GM18498 (cell line): Measurements from ENCODE around the gene C6orf136.

Experiments
- ATAC-seq: cut with Tn5 transposase; IDR thresholded peaks from one replicate; pipeline ENCODE4 v1.9.1; 2021; ENCODE audit warnings: mild to moderate bottlenecking, moderate library complexity; ENCODE audit not compliant: unreplicated experiment

C6orf136 gene

DNA sequence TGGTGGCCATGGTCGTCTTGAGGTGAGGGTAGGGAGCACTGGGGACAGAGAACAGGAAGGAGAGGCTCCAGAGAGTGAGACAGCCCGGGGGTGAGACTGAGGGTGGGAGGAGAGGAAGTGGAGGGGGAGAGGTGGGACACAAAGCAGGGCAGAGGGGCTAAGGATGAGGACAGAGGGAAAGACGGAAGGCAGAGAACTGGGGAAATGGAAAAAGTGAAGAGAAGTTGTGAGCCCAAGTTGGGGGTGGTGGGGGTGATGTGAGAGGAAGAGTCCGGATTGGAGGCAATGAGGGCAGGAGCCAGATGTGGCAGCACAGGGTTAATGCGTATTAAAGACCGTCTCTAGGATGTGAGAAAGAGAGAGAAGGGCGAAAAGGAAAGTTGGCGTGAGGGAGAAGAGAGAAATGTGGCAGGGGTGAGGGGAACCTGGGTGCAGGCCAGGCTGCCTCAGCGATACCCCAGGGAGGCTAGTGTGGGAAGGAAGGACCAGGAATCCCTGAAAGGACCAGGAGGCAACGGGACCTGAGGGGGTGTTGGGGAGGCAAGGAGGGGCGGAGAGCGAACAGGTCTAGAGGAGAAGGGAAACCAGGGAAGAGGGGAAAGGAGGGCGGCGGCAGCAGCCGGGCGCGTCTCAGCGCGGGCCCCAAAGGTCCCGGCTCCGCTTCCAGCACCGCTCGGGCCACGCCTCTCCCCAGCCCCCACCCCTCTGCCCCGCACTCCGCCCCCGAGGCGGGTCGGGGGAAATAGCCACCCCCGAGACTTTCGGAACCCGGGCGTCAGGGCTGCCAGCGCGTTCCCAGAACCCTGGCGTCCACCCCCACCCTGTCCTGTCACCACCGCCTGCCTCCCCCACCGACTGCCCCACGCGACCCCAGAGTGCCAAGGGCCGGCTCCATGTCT, 39.3 kb downstream of the C6orf136 start, which contains the start of gene PPP1R18:
TSS of gene PPP1R18 (minus strand) at position 637 of the 899 bp plus-strand sequence. CDS start at position 10, 627 bp downstream.
- ATAC-seq, result peak; percentile 27

DNA sequence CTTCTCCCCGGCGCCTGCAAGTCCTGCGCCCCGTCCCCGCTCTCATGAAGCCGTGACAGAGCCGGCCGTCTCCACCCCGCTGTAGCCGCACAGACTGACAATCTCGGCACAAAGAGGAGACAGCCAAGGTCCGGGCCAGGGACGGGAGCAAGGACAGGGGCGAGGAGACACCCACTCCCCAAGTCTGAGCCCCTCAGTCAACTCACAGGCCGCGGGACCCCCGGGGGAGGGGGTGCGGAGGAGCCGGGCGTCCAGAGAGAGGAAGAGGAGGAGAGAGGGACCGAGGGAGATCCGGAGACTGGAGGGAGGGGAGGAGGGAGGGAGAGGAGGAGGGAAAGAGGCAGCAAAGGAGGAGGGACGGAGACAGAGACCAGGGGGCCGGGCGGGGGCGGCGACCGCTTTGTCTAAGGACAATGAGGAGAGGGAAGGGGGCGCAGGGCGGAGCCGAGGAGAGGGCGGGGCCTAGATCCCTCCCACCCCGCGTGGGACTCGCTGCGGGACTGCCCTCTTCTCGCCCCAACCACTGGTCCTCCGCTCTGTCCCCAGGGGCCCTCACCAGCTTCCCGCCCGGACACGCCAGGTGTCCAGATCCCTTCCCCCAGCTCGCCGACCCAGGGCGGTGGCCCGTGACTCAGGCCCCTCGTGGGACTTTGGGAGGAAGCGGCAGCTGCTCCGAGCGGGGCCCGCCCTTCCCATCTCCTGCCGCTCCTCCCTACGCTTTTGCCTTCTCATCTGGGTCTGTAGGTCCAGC, 40.1 kb downstream of the C6orf136 start:
- ATAC-seq, result peak; percentile 47

DNA sequence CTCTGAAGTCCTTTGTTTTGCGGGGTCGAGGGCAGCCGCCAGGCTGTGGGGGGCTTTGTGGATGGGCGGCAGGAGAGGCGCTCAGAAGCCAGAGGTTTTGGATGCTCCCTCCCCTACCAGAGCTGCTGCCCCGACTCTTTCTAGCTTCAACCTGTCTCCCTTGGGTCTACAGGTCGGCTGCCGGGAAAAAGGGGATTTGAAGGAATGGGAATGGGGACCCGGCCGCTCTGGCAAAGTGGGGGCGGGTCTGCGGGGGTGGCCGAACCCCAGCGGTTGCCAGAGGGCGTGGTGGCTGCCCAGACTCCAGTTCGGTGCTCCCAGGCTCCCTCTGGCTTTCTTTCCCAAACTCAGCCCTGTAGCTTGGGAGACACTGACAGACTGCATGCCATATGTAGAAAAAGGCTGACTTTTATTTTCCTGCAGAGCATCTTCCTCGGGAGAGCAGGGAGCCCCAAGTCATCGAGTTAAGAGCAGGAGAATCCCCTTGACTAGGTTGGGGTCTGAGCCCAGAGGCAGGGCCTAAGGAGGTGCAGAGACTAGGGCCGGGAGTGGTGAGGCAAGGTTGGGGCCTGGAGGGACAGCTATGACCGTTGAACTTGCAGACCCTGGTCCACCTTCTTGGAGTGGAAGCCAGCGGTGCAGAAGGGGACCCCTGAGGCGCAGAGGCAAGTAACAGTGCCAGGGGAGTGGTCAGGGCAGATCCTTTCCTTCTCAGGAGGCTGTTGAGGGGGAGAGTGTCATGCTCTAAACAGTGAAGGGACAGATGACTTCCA, 40.9 kb downstream of the C6orf136 start:
- ATAC-seq, result no peak

DNA sequence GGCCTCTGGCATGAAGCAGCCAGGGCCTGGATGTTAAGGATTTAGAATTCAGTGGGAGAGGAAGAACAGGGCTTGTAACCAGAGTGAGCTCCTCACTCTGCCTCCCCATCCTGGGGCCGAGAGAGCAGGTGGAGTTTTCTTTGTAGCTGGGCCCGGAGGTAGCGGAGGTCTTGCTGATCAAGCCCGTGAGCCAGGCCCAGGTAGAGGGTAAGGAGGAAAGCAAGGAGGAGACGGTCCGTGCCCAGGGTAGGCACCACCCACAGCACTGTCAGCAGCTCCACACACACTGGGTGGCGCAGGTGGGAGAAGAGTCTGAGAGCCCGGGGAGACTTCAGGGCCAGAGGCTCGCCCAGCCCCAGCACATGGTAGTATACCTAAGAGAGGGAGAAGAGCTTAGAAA, 41.6 kb downstream of the C6orf136 start:
- ATAC-seq, result no peak

DNA sequence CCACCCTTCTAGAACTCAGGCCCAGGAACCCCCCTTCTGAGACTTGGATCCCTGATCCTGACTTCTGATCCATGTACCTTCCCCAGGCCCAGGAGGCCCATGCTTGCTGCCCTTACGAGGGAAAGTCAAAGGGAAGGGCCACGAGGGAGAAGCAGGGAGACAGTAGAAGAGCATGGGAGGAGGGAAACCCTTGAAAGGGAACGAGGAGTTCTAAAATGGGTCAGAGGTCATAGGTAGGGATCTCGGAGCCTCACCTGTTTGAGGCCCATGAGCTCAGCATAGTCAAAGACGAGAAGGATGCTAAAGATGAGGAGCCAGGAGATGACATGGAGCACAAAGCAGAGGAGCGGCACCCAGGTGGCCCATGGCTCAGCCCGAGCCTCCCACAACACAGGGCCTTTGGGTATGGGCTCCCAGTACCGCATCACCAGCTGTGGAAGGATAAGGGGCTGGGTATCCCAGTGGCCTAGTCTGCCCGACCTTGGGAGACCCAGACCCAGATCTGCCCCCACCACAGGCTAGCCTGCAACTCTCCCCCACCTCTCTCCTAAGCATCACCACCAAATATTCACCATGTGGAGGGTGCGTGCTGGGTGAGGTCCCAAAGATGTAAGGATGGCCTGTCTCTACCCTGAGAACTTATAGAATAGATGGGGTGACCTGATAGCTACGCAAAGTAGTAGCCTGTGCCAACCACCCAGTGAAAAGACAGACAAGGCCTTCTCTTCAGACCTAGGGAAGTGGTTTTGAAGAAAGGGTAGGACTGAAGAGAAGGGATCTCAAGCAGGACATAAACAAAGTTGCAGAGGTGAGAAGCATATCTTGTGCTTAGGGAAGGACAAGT, 42.3 kb downstream of the C6orf136 start:
- no peak for ATAC-seq

DNA sequence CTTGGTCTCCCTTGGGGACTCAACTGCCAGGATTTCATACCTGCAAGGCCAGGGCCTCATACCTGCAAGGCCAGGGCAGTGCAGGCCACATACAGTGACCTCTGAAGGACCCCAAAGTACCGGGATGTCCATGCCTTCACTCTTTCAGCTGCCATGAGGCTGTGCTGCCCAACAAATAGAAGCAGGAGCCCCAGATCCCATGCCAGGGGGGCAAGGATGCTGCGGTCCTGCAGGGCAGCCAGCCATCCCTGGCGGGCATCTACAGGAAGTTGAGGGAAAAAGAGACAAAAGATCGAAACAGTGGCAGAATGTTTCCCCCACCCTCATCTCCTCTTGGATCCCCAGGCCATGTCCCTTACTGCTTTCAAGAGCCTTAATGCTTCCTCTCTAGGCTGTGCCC, 43.1 kb downstream of the C6orf136 start:
- no peak for ATAC-seq

DNA sequence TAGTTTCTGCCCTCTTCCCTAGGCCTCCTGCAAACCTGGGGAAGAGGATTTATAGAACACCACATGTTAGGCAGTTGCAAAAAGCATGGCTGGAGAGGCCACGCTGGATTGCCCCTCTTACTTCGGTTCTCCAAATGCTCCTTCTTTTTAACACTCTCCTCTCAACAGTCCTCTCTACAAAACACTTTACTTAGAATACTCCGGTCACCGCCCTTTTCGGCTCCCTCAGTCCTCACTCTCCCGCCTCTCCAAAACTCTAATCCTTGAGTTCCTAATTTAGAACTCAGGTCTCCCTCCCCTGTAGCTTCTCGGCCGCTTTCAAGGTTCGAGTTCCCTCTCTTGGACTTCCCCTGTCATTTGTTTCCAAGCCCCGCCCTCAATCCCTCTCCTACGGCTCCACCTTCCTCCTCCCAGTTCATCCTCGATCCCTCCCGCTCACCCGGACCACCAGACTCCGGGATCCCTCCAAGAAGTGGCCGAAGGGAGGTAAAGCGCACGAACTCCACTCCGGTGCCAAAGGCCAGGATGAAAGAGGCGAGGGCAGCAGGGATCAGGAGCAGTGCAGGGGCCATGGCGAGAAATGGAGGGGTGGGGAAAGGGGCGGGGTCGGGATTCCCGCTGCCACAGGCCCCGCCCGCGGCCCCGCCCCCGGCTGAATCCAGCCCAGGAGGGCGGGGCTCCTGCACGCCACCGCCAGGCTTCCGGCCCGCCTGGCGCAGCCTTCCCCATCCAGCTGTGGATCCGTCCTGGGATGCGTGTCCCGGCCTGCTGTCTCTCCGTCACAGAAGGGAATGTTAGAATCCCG, 43.7 kb downstream of the C6orf136 start, which contains the start of gene NRM:
TSS of gene NRM (minus strand) at position 582 of the 805 bp plus-strand sequence. CDS start at position 572, 10 bp downstream.
- peak; percentile 32 for ATAC-seq

DNA sequence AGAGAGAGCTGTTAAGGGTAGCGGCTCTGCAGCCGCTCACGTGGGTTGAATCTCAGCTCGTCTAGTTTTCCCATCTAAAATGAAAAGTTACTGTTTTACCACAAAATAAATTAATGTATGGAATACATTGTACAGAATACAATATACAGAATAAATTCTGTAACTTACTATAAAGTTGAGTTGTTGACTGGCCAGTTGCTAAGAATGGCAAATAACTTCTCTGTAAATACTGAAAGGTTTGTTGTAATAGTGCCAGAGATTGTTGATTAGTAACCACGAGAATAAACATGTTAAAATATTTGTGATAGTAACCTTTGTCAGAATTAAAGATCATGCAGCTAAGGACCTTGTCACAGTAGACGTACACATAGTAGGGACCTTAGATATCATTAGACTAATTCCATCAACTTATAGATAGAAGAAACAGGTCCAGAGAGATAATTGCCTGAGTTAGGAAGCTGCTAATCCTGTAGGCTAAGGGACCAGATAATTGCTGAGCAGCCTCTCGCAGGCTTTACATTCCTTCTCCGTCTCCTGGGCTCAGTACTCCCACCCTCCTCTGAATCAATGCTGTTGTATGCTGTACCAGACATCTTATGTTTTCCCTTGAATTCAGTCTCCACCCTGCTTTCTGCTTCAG, 44.4 kb downstream of the C6orf136 start:
- no peak for ATAC-seq

DNA sequence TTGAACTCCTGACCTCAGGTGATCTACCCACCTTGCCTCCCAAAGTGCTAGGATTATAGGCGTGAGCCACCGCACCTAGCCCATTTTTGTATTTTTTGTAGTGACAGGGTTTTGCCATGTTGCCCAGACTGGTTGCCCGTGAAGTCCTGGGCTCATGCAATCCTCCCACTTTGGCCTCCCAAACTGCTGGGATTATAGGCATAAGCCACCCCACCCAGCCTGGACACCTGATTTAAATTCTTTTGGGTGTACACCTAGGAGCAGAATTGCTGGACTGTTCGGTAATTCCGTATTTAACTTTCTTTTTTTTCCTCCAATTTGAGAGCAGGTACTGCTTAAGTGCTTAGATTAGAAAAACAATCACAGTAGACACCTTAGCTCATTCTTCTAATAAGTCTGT, 49.5 kb downstream of the C6orf136 start:
- no peak for ATAC-seq

DNA sequence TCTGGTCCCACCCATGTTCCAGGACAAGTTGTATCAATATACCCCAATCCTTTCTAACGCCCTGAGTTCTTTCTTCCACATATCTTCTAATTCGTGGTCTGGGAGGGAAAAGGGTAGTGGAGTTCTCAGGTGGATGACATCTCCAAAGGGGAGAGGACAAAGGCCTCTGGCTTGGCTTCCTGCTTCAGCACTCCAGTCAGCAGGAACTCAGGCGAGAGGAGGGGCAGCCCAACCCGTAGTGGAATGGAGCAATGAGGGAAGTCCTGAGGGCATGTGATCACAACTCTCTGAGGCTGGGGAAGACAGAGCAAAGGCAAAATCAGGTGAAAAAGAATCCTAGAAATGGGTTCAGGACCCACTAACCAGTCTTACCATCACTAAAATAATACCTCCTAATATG, 53.4 kb downstream of the C6orf136 start:
- no peak for ATAC-seq
